ENCODE measurements around the gene CHMP1B.

- TF ChIP-seq CTCF (conservative IDR thresholded peaks at IDR 0.05) (no peak), ZFX (IDR thresholded peaks at IDR 0.05) (no peak)
Observed at GRCh38 chr18:11877497-11878135, 26.4 kb downstream of the CHMP1B start.
